Activated T-helper 9 cell treated with anti-CD3 and anti-CD28 coated beads, Interleukin-2, amount 50 U/mL, for 16 hours (primary cell): ENCODE measurements around the gene TRO.

Experiments
- DNase-seq: peaks from one replicate; pipeline ENCODE4 v3.0.0-alpha.2; 2020; ENCODE audit warnings: low read depth

Gene TRO

GRCh38 chrX:54964766-54965497, 44.3 kb downstream of the TRO start:
- no peak for DNase-seq

- no peak for DNase-seq
Measured at GRCh38 chrX:54977387-54977786, 56.8 kb downstream of the TRO start.

GRCh38 chrX:54978448-54978847, 57.8 kb downstream of the TRO start:
- no peak for DNase-seq

- no peak for DNase-seq
Measured at GRCh38 chrX:54979432-54979831, 58.8 kb downstream of the TRO start.

GRCh38 chrX:54980334-54980733, 59.7 kb downstream of the TRO start:
- no peak for DNase-seq
